Endodermal cell (in vitro differentiated cells): ENCODE results near the gene PRR33. TPM values are rescaled to one million over a fixed set of nuclear protein-coding genes. Genes with fewer than 3 reads are reported as not detected.

Experiments used
- DNase-seq: peaks from one replicate; pipeline ENCODE4 v3.0.0-alpha.2; 2017
- H3K27ac ChIP-seq: 2 replicates; pipeline ENCODE4 v1.5.1; 2013; ENCODE audit warnings: mild to moderate bottlenecking, low read depth, low read length, moderate library complexity
- H3K27me3 ChIP-seq: 2 replicates; pipeline ENCODE4 v1.6.1; 2013; ENCODE audit warnings: mild to moderate bottlenecking, low read length, moderate library complexity; ENCODE audit not compliant: insufficient read depth, control insufficient read depth, poor library complexity, severe bottlenecking
- H3K36me3 ChIP-seq: 2 replicates; pipeline ENCODE4 v1.7.0; 2013; ENCODE audit warnings: mild to moderate bottlenecking, low read length, moderate library complexity; ENCODE audit not compliant: control insufficient read depth, insufficient read depth
- H3K4me1 ChIP-seq: one replicate; pipeline ENCODE4 v1.7.0; 2013; ENCODE audit warnings: low read length; ENCODE audit not compliant: control insufficient read depth, insufficient read depth
- H3K4me3 ChIP-seq: 2 replicates; pipeline ENCODE4 v1.5.1; 2013; ENCODE audit warnings: mild to moderate bottlenecking, low read length, moderate library complexity
- H3K9ac ChIP-seq: 2 replicates; pipeline ENCODE4 v1.6.1; 2013; ENCODE audit warnings: mild to moderate bottlenecking, low read length, moderate library complexity; ENCODE audit not compliant: poor library complexity, severe bottlenecking; ENCODE audit errors: extremely low read depth
- H3K9me3 ChIP-seq: 2 replicates; pipeline ENCODE4 v1.6.1; 2013; ENCODE audit warnings: mild to moderate bottlenecking, low read length, moderate library complexity; ENCODE audit not compliant: control insufficient read depth
- H3K27ac Mint-ChIP-seq: 2 replicates; pipeline ENCODE4 v1.8.0; 2020; ENCODE audit warnings: mixed read lengths
- H3K27me3 Mint-ChIP-seq: 2 replicates; pipeline ENCODE4 v1.8.0; 2021; ENCODE audit warnings: mild to moderate bottlenecking, mixed read lengths; ENCODE audit not compliant: insufficient read depth
- H3K36me3 Mint-ChIP-seq: 2 replicates; pipeline ENCODE4 v1.8.0; 2020; ENCODE audit warnings: low read depth, mixed read lengths
- H3K4me1 Mint-ChIP-seq: 2 replicates; pipeline ENCODE4 v1.8.0; 2020; ENCODE audit warnings: mixed read lengths
- H3K4me3 Mint-ChIP-seq: 2 replicates; pipeline ENCODE4 v1.8.0; 2020; ENCODE audit warnings: mild to moderate bottlenecking, moderate library complexity, mixed read lengths
- H3K9me3 Mint-ChIP-seq: 2 replicates; pipeline ENCODE4 v1.8.0; 2020; ENCODE audit warnings: mild to moderate bottlenecking, mixed read lengths
- CTCF ChIP-seq: fragments of 200-600 bp; sonication (generic); conservative IDR thresholded peaks from 2 replicates; pipeline ENCODE4 v1.5.0; 2021; ENCODE audit warnings: antibody characterized with exemption, mild to moderate bottlenecking
- WGBS, 2 experiments: methylation state at CpG; one replicate each; pipeline versions ENCODE4 v1.1.5 to v1.1.7; 2013; ENCODE audit warnings: missing lambda C conversion rate in 2 of 2, mixed read lengths in 1 of 2; ENCODE audit not compliant: insufficient coverage in 1 of 2, insufficient read length in 1 of 2; 5-methylcytosine and 5-hydroxymethylcytosine counted together
- total RNA-seq, 2 donors: library from RNA; stranded (reverse); fragmentation: NEBNext Ultra II Directional in 1 of 2; extraction: Animal tissue kit (Norgen Biotek cat#: 25700) in 1 of 2; gene quantifications; 2 replicates in 1 of 2; 3 replicates in 1 of 2; pipeline ENCODE4 v1.2.1, GENCODE V29; 2021

PRR33 gene
- total RNA-seq, 2 donors from 2014 or later: not detected

GRCh38 chr11:1933416-1934334 is 42.0 kb upstream of the PRR33 start:
- Histone ChIP-seq H3K9me3 (no peaks in the 10 kb centered on the region), H3K4me3 (no peak overlapping the region), H3K36me3 (no peaks in the 10 kb centered on the region), H3K4me1 (no peaks in the 10 kb centered on the region), H3K27me3 (no peaks in the 10 kb centered on the region), H3K27ac (no peak overlapping the region), H3K9ac (no peak overlapping the region)
- H3K36me3 Mint-ChIP-seq: no peaks in the 10 kb centered on the region
- no peak overlapping the region for H3K4me3 Mint-ChIP-seq
- no peaks in the 10 kb centered on the region for H3K4me1 Mint-ChIP-seq
- no peaks in the 10 kb centered on the region for H3K9me3 Mint-ChIP-seq
- peaks cover 5% of the 10 kb centered on the region for H3K27me3 Mint-ChIP-seq
- no peak overlapping the region for H3K27ac Mint-ChIP-seq
- no peak for DNase-seq
- TF ChIP-seq CTCF: no peak
- WGBS, 2 experiments: 92 to 97% methylated on average over 13 to 18 of the region's 18 CpGs

- no peaks in the 10 kb centered on the region for H3K9me3 Mint-ChIP-seq
- no peak overlapping the region for H3K4me3 Mint-ChIP-seq
- no peaks in the 10 kb centered on the region for H3K36me3 ChIP-seq
- no peaks in the 10 kb centered on the region for H3K36me3 Mint-ChIP-seq
- no peak overlapping the region for H3K9ac ChIP-seq
- H3K27ac Mint-ChIP-seq: no peak overlapping the region
- no peaks in the 10 kb centered on the region for H3K9me3 ChIP-seq
- H3K27ac ChIP-seq: no peak overlapping the region
- no peaks in the 10 kb centered on the region for H3K4me1 Mint-ChIP-seq
- H3K27me3 ChIP-seq: no peaks in the 10 kb centered on the region
- no peak for DNase-seq
- WGBS, 2 experiments: 90% methylated on average over 2 to 4 of the region's 4 CpGs
- no peak overlapping the region for H3K4me3 ChIP-seq
- TF ChIP-seq CTCF: no peak
- no peaks in the 10 kb centered on the region for H3K4me1 ChIP-seq
- peaks cover 5% of the 10 kb centered on the region for H3K27me3 Mint-ChIP-seq
Measured at GRCh38 chr11:1932681-1933080, 41.0 kb upstream of the PRR33 start.

- no peak overlapping the region for H3K27ac ChIP-seq
- DNase-seq: no peak
- H3K27ac Mint-ChIP-seq: no peak overlapping the region
- no peaks in the 10 kb centered on the region for H3K4me1 Mint-ChIP-seq
- no peak overlapping the region for H3K4me3 ChIP-seq
- no peaks in the 10 kb centered on the region for H3K9me3 ChIP-seq
- H3K9ac ChIP-seq: no peak overlapping the region
- 91 to 97% methylated on average over 3 to 11 of the region's 11 CpGs for WGBS, 2 experiments
- no peaks in the 10 kb centered on the region for H3K27me3 ChIP-seq
- H3K9me3 Mint-ChIP-seq: no peaks in the 10 kb centered on the region
- peaks cover 5% of the 10 kb centered on the region for H3K27me3 Mint-ChIP-seq
- TF ChIP-seq CTCF: no peak
- no peak overlapping the region for H3K4me3 Mint-ChIP-seq
- no peaks in the 10 kb centered on the region for H3K36me3 ChIP-seq
- H3K36me3 Mint-ChIP-seq: no peaks in the 10 kb centered on the region
- no peaks in the 10 kb centered on the region for H3K4me1 ChIP-seq
Measured at GRCh38 chr11:1932105-1932480, 40.4 kb upstream of the PRR33 start.
